ENCODE results near the gene ACO2. TPM values are rescaled to one million over a fixed set of nuclear protein-coding genes. Genes with fewer than 3 reads are reported as not detected.
"Not testable (repeated sequence)": the region's sequence is repeated elsewhere in the genome, so short reads cannot be mapped to it uniquely, and the experiment has no call there.

ACO2 gene
- total RNA-seq (10 to 100 TPM; 67.7 to 75.1 TPM), polyA plus RNA-seq (10 to 100 TPM; 64.2 to 91.9 (median 72.3) TPM), total RNA-seq (99.4 to 158 (median 112) reads per million in 6 experiments)

GRCh38 chr22:41468381-41469217, at the start of gene ACO2, which contains the start of gene PHF5A:
TSS of gene ACO2 (plus strand) at chr22:41469117. CDS start at chr22:41469147, 30 bp downstream.
TSS of gene PHF5A (minus strand) at chr22:41468692. CDS start at chr22:41468653, 39 bp downstream.
- Mint-ChIP-seq H3K9me3 (no peaks in the 10 kb centered on the region), H3K27ac (peak within 1 kb of the TSS; percentile 98 to 100 (median 100)), H3K4me3 (peak within 1 kb of the TSS; percentile 89 to 93 (median 92)), H3K36me3 (peaks cover 0 to 60% (median 17%) of the 10 kb centered on the region in 3 donors), H3K4me1 (peaks cover 17 to 70% (median 54%) of the 10 kb centered on the region in 4 donors), H3K27me3 (no peaks in the 10 kb centered on the region)
- ATAC-seq (peak; percentile 89 to 90), DNase-seq (peak; percentile 91 to 100 (median 98))
- POLR2A ChIA-PET: interaction anchor here (0.5 to 9.0 kb wide), 24 partner anchors 9 to 1176 kb away, joined by 3 to 216 read pairs (median 5); partner anchors contain the start of genes CCDC134, DESI1, PMM1 and RANGAP1

- DNase-seq (peak in 3 of 10 donors; percentile 20 to 47 (median 36)), ATAC-seq (peak; percentile 70 to 96)
- H3K27ac Mint-ChIP-seq: peak overlapping the region; percentile 32 to 92 (median 74)
- peak overlapping the region in 6 of 10 donors; percentile 2 to 59 (median 42) for H3K4me3 Mint-ChIP-seq
- peaks cover 0 to 46% (median 0%) of the 10 kb centered on the region in 3 donors for H3K36me3 Mint-ChIP-seq
- no peaks in the 10 kb centered on the region for H3K9me3 Mint-ChIP-seq
- POLR2A ChIA-PET: interaction anchor here (0.7 to 3.8 kb wide), 3 partner anchors 18 to 20 kb away, joined by 5 to 13 read pairs (median 7); partner anchors contain the start of gene TOB2
- peaks cover 11 to 18% (median 15%) of the 10 kb centered on the region in 4 donors for H3K4me1 Mint-ChIP-seq
- H3K27me3 Mint-ChIP-seq: no peaks in the 10 kb centered on the region
Measured at GRCh38 chr22:41425660-41426365, 43.1 kb upstream of the ACO2 start.

- POLR2A ChIA-PET: interaction anchor here (0.7 to 1.1 kb wide), 2 partner anchors 21 to 98 kb away, joined by 3 to 5 read pairs; no protein-coding TSS in a partner anchor
- Mint-ChIP-seq H3K27ac (peak overlapping the region in 2 of 10 donors; percentile 38 to 77), H3K36me3 (peaks cover 0 to 56% (median 3%) of the 10 kb centered on the region in 3 donors), H3K4me1 (peaks cover 10 to 31% (median 15%) of the 10 kb centered on the region in 4 donors), H3K27me3 (no peaks in the 10 kb centered on the region), H3K9me3 (no peaks in the 10 kb centered on the region), H3K4me3 (no peak overlapping the region)
- no peak for DNase-seq
- no peak for ATAC-seq
Measured at GRCh38 chr22:41429232-41429950, 39.5 kb upstream of the ACO2 start.

- ATAC-seq (no peak), DNase-seq (no peak)
- H3K27me3 Mint-ChIP-seq: no peaks in the 10 kb centered on the region
- POLR2A ChIA-PET: no interaction called here
- peak overlapping the region in 1 of 10 donors; percentile 38 for H3K27ac Mint-ChIP-seq
- H3K4me1 Mint-ChIP-seq: peaks cover 11 to 31% (median 15%) of the 10 kb centered on the region in 4 donors
- H3K36me3 Mint-ChIP-seq: peaks cover 0 to 54% (median 3%) of the 10 kb centered on the region in 3 donors
- H3K4me3 Mint-ChIP-seq: no peak overlapping the region
- H3K9me3 Mint-ChIP-seq: no peaks in the 10 kb centered on the region
Measured at GRCh38 chr22:41429951-41430332, 39.0 kb upstream of the ACO2 start.

- no peak for ATAC-seq
- Mint-ChIP-seq H3K4me3 (no peak overlapping the region), H3K36me3 (peaks cover 0 to 59% (median 3%) of the 10 kb centered on the region in 3 donors), H3K27me3 (no peaks in the 10 kb centered on the region), H3K27ac (peak overlapping the region in 1 of 10 donors; percentile 28), H3K9me3 (no peaks in the 10 kb centered on the region), H3K4me1 (peaks cover 6 to 27% (median 13%) of the 10 kb centered on the region in 4 donors)
- POLR2A ChIA-PET: no interaction called here
- no peak for DNase-seq
Measured at GRCh38 chr22:41431656-41432055, 37.3 kb upstream of the ACO2 start.

DNA sequence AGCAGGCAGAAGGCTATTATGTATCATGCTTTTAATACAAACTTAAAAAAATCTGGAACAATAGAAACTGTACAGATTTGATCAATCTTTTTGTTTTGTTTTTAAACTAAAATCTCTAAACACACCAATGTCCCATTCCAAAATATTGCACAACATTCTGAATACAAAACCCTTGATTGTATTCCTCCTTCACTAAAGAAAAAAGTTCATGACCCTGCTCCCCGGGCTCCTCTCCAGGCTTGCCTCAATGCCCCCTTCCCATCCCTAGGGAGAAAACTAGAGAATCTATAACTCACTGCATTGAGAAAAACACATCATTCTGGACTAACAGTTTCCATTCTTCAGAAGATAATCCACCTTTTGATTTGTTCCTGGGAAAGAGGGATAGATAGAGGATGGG, 35.4 kb upstream of the ACO2 start:
- H3K4me1 Mint-ChIP-seq: peaks cover 6 to 27% (median 12%) of the 10 kb centered on the region in 4 donors
- H3K9me3 Mint-ChIP-seq, POLR2A ChIA-PET, H3K27ac Mint-ChIP-seq, DNase-seq, H3K4me3 Mint-ChIP-seq, H3K27me3 Mint-ChIP-seq, ATAC-seq: not testable (repeated sequence)
- H3K36me3 Mint-ChIP-seq: peaks cover 0 to 59% (median 3%) of the 10 kb centered on the region in 3 donors

DNA sequence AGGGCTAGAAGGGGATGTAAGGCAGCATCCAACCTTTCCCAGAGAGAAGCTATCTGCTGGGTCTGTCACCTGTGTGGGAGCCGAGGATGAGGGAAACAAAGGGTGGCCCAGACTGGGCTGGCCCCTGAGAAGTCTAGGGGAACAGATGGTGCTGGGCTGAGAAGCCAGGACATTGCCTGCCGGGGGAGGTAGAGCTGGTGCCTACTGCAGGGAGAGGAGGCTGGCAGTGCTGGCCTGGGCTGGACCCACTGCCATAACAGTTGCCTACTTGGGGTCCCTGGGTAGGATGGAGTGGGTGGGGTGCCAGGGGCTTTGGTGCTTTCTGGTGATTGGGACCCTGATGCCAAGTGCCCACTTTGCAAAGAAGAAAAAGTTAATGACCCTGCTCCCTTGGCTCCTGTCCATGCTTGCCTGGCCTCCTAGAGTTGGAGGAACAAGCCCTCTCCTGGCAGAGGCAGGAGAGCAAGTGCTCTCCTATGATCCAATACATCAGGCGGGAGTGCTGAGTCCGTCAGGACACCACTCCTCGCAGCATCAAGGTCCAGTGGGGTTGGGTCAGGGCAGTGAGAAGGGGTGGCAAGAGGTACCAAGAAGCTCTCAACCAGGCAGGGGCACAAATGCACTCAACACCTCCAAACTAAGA, 34.4 kb upstream of the ACO2 start:
- peak overlapping the region in 8 of 10 donors; percentile 16 to 62 (median 26) for H3K27ac Mint-ChIP-seq
- peaks cover 6 to 35% (median 14%) of the 10 kb centered on the region in 4 donors for H3K4me1 Mint-ChIP-seq
- H3K27me3 Mint-ChIP-seq, ATAC-seq, H3K9me3 Mint-ChIP-seq, POLR2A ChIA-PET, H3K4me3 Mint-ChIP-seq, DNase-seq: not testable (repeated sequence)
- peaks cover 0 to 60% (median 3%) of the 10 kb centered on the region in 3 donors for H3K36me3 Mint-ChIP-seq

- Mint-ChIP-seq H3K27ac (peak overlapping the region in 5 of 10 donors; percentile 16 to 76 (median 62)), H3K27me3 (no peaks in the 10 kb centered on the region), H3K9me3 (no peaks in the 10 kb centered on the region), H3K36me3 (peaks cover 0 to 58% (median 3%) of the 10 kb centered on the region in 3 donors), H3K4me3 (no peak overlapping the region), H3K4me1 (peaks cover 6 to 38% (median 16%) of the 10 kb centered on the region in 4 donors)
- DNase-seq: no peak
- POLR2A ChIA-PET: interaction anchor here (0.9 kb wide), 1 partner anchor 33 kb away, joined by 4 read pairs; the partner anchor contains the start of genes ACO2 and PHF5A
- ATAC-seq: no peak
Measured at GRCh38 chr22:41435560-41435959, 33.4 kb upstream of the ACO2 start.

- Mint-ChIP-seq H3K36me3 (peaks cover 0 to 53% (median 1%) of the 10 kb centered on the region in 3 donors), H3K27me3 (no peaks in the 10 kb centered on the region), H3K27ac (peak overlapping the region in 4 of 10 donors; percentile 16 to 76 (median 52)), H3K4me3 (no peak overlapping the region), H3K4me1 (peaks cover 6 to 33% (median 15%) of the 10 kb centered on the region in 4 donors), H3K9me3 (no peaks in the 10 kb centered on the region)
- POLR2A ChIA-PET: interaction anchor here (0.9 to 2.0 kb wide), 2 partner anchors 9 to 32 kb away, joined by 4 to 12 read pairs; partner anchors contain the start of genes ACO2, PHF5A and TOB2
- DNase-seq: no peak
- no peak for ATAC-seq
Measured at GRCh38 chr22:41436322-41437113, 32.4 kb upstream of the ACO2 start.

DNA sequence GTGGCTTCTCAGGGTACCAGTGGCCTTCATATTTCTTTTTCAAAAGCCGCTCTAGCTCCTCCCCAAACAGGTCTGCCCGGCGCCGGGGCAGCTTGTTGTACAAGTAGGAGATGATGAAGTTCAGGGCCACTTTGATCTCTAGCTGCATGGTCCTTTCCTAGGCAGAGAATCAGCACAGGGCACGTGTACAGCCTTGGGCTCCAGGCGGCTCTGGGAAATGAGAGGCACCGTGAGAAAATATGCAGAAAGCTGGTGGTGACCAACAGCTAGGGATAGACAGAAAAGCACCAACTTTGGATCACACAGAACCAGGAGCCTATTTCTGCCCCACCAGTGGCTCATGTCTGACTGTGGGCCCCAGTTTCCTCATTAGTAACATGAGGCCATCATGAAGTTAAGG, 31.7 kb upstream of the ACO2 start:
- peaks cover 0 to 48% (median 0%) of the 10 kb centered on the region in 3 donors for H3K36me3 Mint-ChIP-seq
- POLR2A ChIA-PET: interaction anchor here (2.0 kb wide), 1 partner anchor 9 kb away, joined by 12 read pairs; the partner anchor contains the start of gene TOB2
- no peak overlapping the region for H3K27ac Mint-ChIP-seq
- no peak for DNase-seq
- H3K27me3 Mint-ChIP-seq: no peaks in the 10 kb centered on the region
- H3K4me1 Mint-ChIP-seq: peaks cover 5 to 31% (median 16%) of the 10 kb centered on the region in 4 donors
- no peak for ATAC-seq
- H3K9me3 Mint-ChIP-seq: no peaks in the 10 kb centered on the region
- no peak overlapping the region for H3K4me3 Mint-ChIP-seq

DNA sequence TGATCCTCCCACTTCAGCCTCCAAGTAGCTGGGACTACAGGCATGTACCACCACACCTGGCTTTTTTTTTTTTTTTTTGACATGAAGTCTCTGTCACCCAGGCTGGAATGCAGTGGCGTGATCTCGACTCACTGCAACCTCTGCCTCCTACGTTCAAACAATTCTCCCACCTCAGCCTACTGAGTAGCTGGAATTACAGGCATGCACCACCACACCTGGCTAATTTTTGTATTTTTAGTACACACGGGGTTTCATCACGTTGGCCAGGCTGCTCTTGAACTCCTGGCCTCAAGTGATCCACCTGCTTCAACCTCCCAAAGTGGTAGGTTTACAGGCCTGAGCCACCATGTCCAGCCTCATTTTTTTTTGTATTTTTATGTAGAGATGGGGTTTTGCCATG, 28.4 kb upstream of the ACO2 start:
- H3K4me3 Mint-ChIP-seq, ATAC-seq, H3K27me3 Mint-ChIP-seq, H3K27ac Mint-ChIP-seq, H3K9me3 Mint-ChIP-seq, POLR2A ChIA-PET, DNase-seq: not testable (repeated sequence)
- peaks cover 14 to 47% (median 33%) of the 10 kb centered on the region in 4 donors for H3K4me1 Mint-ChIP-seq
- peaks cover 0 to 29% (median 0%) of the 10 kb centered on the region in 3 donors for H3K36me3 Mint-ChIP-seq

Measured in naive thymus-derived CD8-positive, alpha-beta T cell (primary cell).